Measurements from ENCODE around the gene CTU1. TPM values are rescaled to one million over a fixed set of nuclear protein-coding genes. Genes with fewer than 3 reads are reported as not detected.

The CTU1 gene
- total and polyA plus RNA-seq, 2 of the 4 experiments (the other 2 are of a cell fraction) = 2.0 to 3.3 TPM

- Histone ChIP-seq H4K20me1 (ENCODE audit: insufficient read depth, low read length) (no peaks in the 10 kb centered on the region), H3K79me1 (ENCODE audit: low read depth in 1 of 2, low read length in 2 of 2) (no peaks in the 10 kb centered on the region), H3K9ac (ENCODE audit: low read depth, low read length) (no peak overlapping the region), H3K4ac (ENCODE audit: low read depth, low read length) (no peak overlapping the region), H2AK9ac (replicated peaks; ENCODE audit: low read depth, low read length, poor library complexity) (no peak overlapping the region), H2BK5ac (ENCODE audit: low read depth, low read length, poor library complexity, severe bottlenecking) (no peak overlapping the region), H3K27me3 (ENCODE audit: control insufficient read depth, insufficient read depth, low read length) (no peaks in the 10 kb centered on the region), H2BK15ac (ENCODE audit: low read depth, low read length) (no peak overlapping the region), H2BK20ac (ENCODE audit: low read depth, low read length) (no peak overlapping the region), H4K8ac (ENCODE audit: low read depth in 2 of 2, low read length in 2 of 2) (no peak overlapping the region), H3K23ac (ENCODE audit: low read depth, low read length) (no peak overlapping the region), H3K4me3 (ENCODE audit: insufficient read depth, low read depth, low read length) (no peak overlapping the region), H3K9me3 (ENCODE audit: control insufficient read depth, insufficient read depth, low read length) (no peaks in the 10 kb centered on the region), H3K14ac (replicated peaks; ENCODE audit: low read depth, low read length) (no peak overlapping the region), H2AK5ac (ENCODE audit: low read depth, low read length) (no peak overlapping the region), H2BK120ac (ENCODE audit: low read depth, low read length) (no peak overlapping the region), H3K4me2 (ENCODE audit: low read depth, low read length) (no peak overlapping the region), H3K56ac (ENCODE audit: extremely low read depth, insufficient read depth, low read length) (no peak overlapping the region), H4K5ac (ENCODE audit: low read depth, low read length) (no peak overlapping the region), H3K27ac (ENCODE audit: insufficient read depth, low read length) (no peak overlapping the region), H3K36me3 (ENCODE audit: control insufficient read depth, insufficient read depth, low read length) (no peaks in the 10 kb centered on the region), H4K91ac (ENCODE audit: insufficient read depth, low read depth, low read length) (no peak overlapping the region), H2AFZ (replicated peaks; ENCODE audit: low read length, poor library complexity) (no peak overlapping the region), H3K4me1 (ENCODE audit: control insufficient read depth, insufficient read depth, low read length) (no peaks in the 10 kb centered on the region), H3K18ac (ENCODE audit: low read depth, low read length) (no peak overlapping the region), H3K9me1 (ENCODE audit: insufficient read depth, low read length) (no peaks in the 10 kb centered on the region)
- dilution Hi-C loops (cut with HindIII; ENCODE audit: low sequenced_read_pairs, unreplicated experiment) = no loop called here
- in situ Hi-C loops (cut with MboI; ENCODE audit: low sequenced_read_pairs) = no loop called here
- BruUV-seq (replicated peaks) = no TSS peak
- intact Hi-C loops (cut with micrococcal nuclease) = no loop called here
- ChIA-PET CTCF (no interaction called here), POLR2A (ENCODE audit: unreplicated experiment) (no interaction called here)
- no peak for DNase-seq
- no CpG with 5 or more reads among the region's 7 CpGs for WGBS, 2 experiments (ENCODE audit: extremely low coverage in 2 of 2, insufficient read length in 1 of 2)
- ATAC-seq (ENCODE audit: low read depth) = no peak
- no peak for TF ChIP-seq RFX5 (IDR thresholded peaks at IDR 0.05; ENCODE audit: low read depth, low read length)
Observed at GRCh38 chr19:51059715-51060114, 48.5 kb downstream of the CTU1 start.

All from IMR-90 (cell line).